Motor neuron (in vitro differentiated cells): ENCODE data around the gene ZSWIM7. TPM values are rescaled to one million over a fixed set of nuclear protein-coding genes. Genes with fewer than 3 reads are reported as not detected.

Experiments
- ATAC-seq, 8 experiments: fragments of 200-7000 bp; cut with Tn5 transposase; replicated peaks in 6 of 8; 2 replicates each; pipeline ENCODE4 v1.8.0; 2021; ENCODE audit warnings: mild to moderate bottlenecking in 8 of 8, moderate library complexity in 8 of 8
- H3K27ac ChIP-seq, 2 donors: fragments of 250-450 bp; sonication (Bioruptor Pico); 2 replicates each; pipeline ENCODE4 v1.9.0; 2021; ENCODE audit warnings: antibody characterized with exemption in 2 of 2, mild to moderate bottlenecking in 2 of 2, moderate library complexity in 1 of 2
- H3K4me1 ChIP-seq, 2 donors: fragments of 250-450 bp; sonication (Bioruptor Pico); replicated peaks in 1 of 2; 2 replicates each; pipeline ENCODE4 v1.6.1; 2021; ENCODE audit warnings: antibody characterized with exemption in 2 of 2, mild to moderate bottlenecking in 2 of 2, moderate library complexity in 1 of 2
- H3K4me3 ChIP-seq, 5 donors: fragments of 250-450 bp; sonication (Bioruptor Pico); 2 replicates each; pipeline ENCODE4 v1.9.0; 2021; ENCODE audit warnings: antibody characterized with exemption in 5 of 5, mild to moderate bottlenecking in 5 of 5, moderate library complexity in 4 of 5
- WGBS, 10 experiments: fragments of 450-650 bp; shearing (Covaris generic); methylation state at CpG; one replicate each; pipeline ENCODE4 v1.0.0; 2022; 5-methylcytosine and 5-hydroxymethylcytosine counted together
- in situ Hi-C, 9 experiments: fragments of 400-800 bp; cut with MboI; loops; one replicate each; pipeline ENCODE4 v1.15.0; 2021; ENCODE audit warnings: low sequenced_read_pairs in 9 of 9, low pct_unique_long_range_greater_than_20kb in 2 of 9; ENCODE audit not compliant: unreplicated experiment in 9 of 9
- total RNA-seq, 8 experiments: library from RNA; unstranded; fragments of 300-600 nt; gene quantifications; 2 replicates each; pipeline versions ENCODE4 v1.2.3 to v1.2.4, GENCODE V29; 2022

Gene ZSWIM7
- total RNA-seq, 8 experiments from 2014 or later, result 11.0 to 33.1 (median 22.4) TPM

- 80 to 100% (median 100%) methylated on average over 1 of the region's 1 CpG; no CpG with 5 or more reads in 4 of the 10 experiments for WGBS, 10 experiments
- ATAC-seq, result no peak
- in situ Hi-C loops, result no loop called here
- Histone ChIP-seq H3K27ac (no peak overlapping the region), H3K4me3 (no peak overlapping the region), H3K4me1 (no peaks in the 10 kb centered on the region)
These were observed 19.8 kb upstream of the ZSWIM7 start for GRCh38 chr17:16019347-16019746.

GRCh38 chr17:16013943-16014407 lies 14.5 kb upstream of the ZSWIM7 start:
- Histone ChIP-seq H3K4me1 (no peaks in the 10 kb centered on the region), H3K4me3 (no peak overlapping the region), H3K27ac (no peak overlapping the region)
- peak in 6 of 8 experiments; percentile 35 to 79 (median 62) for ATAC-seq
- in situ Hi-C loops, result no loop called here
- WGBS, 10 experiments, result 0 to 73% (median 41%) methylated on average over 1 to 3 of the region's 3 CpGs; no CpG with 5 or more reads in 1 of the 10 experiments

GRCh38 chr17:16007439-16007838 lies 7.9 kb upstream of the ZSWIM7 start:
- Histone ChIP-seq H3K4me1 (no peaks in the 10 kb centered on the region), H3K27ac (no peak overlapping the region), H3K4me3 (no peak overlapping the region)
- 90 to 100% (median 100%) methylated on average over 1 to 3 of the region's 3 CpGs for WGBS, 10 experiments
- in situ Hi-C loops, result no loop called here
- no peak for ATAC-seq

- in situ Hi-C loops, result no loop called here
- 83 to 100% (median 100%) methylated on average over 1 of the region's 1 CpG; no CpG with 5 or more reads in 3 of the 10 experiments for WGBS, 10 experiments
- Histone ChIP-seq H3K4me1 (peaks cover 4 to 6% of the 10 kb centered on the region in 2 donors), H3K4me3 (no peak overlapping the region), H3K27ac (no peak overlapping the region)
- ATAC-seq, result no peak
These were observed 6.1 kb upstream of the ZSWIM7 start for GRCh38 chr17:16005636-16006035.

- H3K4me1 ChIP-seq, result peaks cover 4 to 6% of the 10 kb centered on the region in 2 donors
- no peak overlapping the region for H3K27ac ChIP-seq
- 83 to 100% (median 100%) methylated on average over 1 of the region's 1 CpG; no CpG with 5 or more reads in 4 of the 10 experiments for WGBS, 10 experiments
- in situ Hi-C loops, result no loop called here
- ATAC-seq, result no peak
- H3K4me3 ChIP-seq, result no peak overlapping the region
These were observed 4.3 kb upstream of the ZSWIM7 start for GRCh38 chr17:16003841-16004240.

GRCh38 chr17:16002708-16003260 lies 3.3 kb upstream of the ZSWIM7 start:
- no peak for ATAC-seq
- in situ Hi-C loops, result no loop called here
- Histone ChIP-seq H3K4me3 (no peak overlapping the region), H3K27ac (no peak overlapping the region), H3K4me1 (peaks cover 9 to 10% of the 10 kb centered on the region in 2 donors)
- WGBS, 10 experiments, result 80 to 100% (median 100%) methylated on average over 1 to 2 of the region's 2 CpGs; no CpG with 5 or more reads in 2 of the 10 experiments

- Histone ChIP-seq H3K4me3 (peak overlapping the region in 3 of 5 donors; percentile 55 to 73 (median 59)), H3K27ac (no peak overlapping the region), H3K4me1 (peaks cover 9 to 10% of the 10 kb centered on the region in 2 donors)
- in situ Hi-C loops, result no loop called here
- ATAC-seq, result no peak
These were observed 1.9 kb upstream of the ZSWIM7 start for GRCh38 chr17:16001226-16001897.

GRCh38 chr17:15999974-16000827 lies 697 bp upstream of the ZSWIM7 start:
- WGBS, 10 experiments, result 0 to 12% (median 5%) methylated on average over 2 to 16 of the region's 64 CpGs
- Histone ChIP-seq H3K4me3 (peak overlapping the region; percentile 46 to 73 (median 59)), H3K27ac (peak overlapping the region; percentile 81 to 91), H3K4me1 (peaks cover 9 to 10% of the 10 kb centered on the region in 2 donors)
- in situ Hi-C loops, result loop anchor here in 2 of 9 experiments (25.0 kb wide), 2 partner anchors 163 to 738 kb away; partner anchors contain the start of gene PMP22 (in 1 of the 2)
- peak; percentile 36 to 70 (median 66) for ATAC-seq

- in situ Hi-C loops, result loop anchor here in 2 of 9 experiments (25.0 kb wide), 2 partner anchors 161 to 736 kb away; partner anchors contain the start of gene PMP22 (in 1 of the 2)
- no peak for ATAC-seq
- WGBS, 10 experiments, result 43 to 100% (median 90%) methylated on average over 1 to 4 of the region's 4 CpGs
- peak overlapping the region in 4 of 5 donors; percentile 46 to 73 (median 62) for H3K4me3 ChIP-seq
- H3K4me1 ChIP-seq, result peaks cover 9 to 10% of the 10 kb centered on the region in 2 donors
- no peak overlapping the region for H3K27ac ChIP-seq
These were observed 1.4 kb downstream of the ZSWIM7 start for GRCh38 chr17:15998031-15998562.

GRCh38 chr17:15996322-15996721 lies 3.2 kb downstream of the ZSWIM7 start:
- Histone ChIP-seq H3K4me3 (no peak overlapping the region), H3K27ac (no peak overlapping the region), H3K4me1 (peaks cover 9 to 10% of the 10 kb centered on the region in 2 donors)
- 50 to 100% (median 80%) methylated on average over 1 to 6 of the region's 6 CpGs; no CpG with 5 or more reads in 3 of the 10 experiments for WGBS, 10 experiments
- in situ Hi-C loops, result loop anchor here in 2 of 9 experiments (25.0 kb wide), 2 partner anchors 159 to 734 kb away; partner anchors contain the start of gene PMP22 (in 1 of the 2)
- no peak for ATAC-seq

- 60 to 100% (median 92%) methylated on average over 2 to 5 of the region's 5 CpGs for WGBS, 10 experiments
- H3K4me3 ChIP-seq, result no peak overlapping the region
- H3K27ac ChIP-seq, result no peak overlapping the region
- ATAC-seq, result no peak
- in situ Hi-C loops, result loop anchor here in 2 of 9 experiments (25.0 kb wide), 2 partner anchors 145 to 720 kb away; partner anchors contain the start of gene PMP22 (in 1 of the 2)
- no peaks in the 10 kb centered on the region for H3K4me1 ChIP-seq
These were observed 17.6 kb downstream of the ZSWIM7 start for GRCh38 chr17:15981646-15982580.
